ENCODE measurements around the gene AGRN. TPM values are rescaled to one million over a fixed set of nuclear protein-coding genes. Genes with fewer than 3 reads are reported as not detected.
A peak's percentile ranks its signal among the peaks of the same experiment; 100 is the strongest.
"Not testable (repeated sequence)": the region's sequence is repeated elsewhere in the genome, so short reads cannot be mapped to it uniquely, and the experiment has no call there.

The AGRN gene
- total RNA-seq, 2 donors from 2014 or later: 18.8 to 26.8 TPM

DNA sequence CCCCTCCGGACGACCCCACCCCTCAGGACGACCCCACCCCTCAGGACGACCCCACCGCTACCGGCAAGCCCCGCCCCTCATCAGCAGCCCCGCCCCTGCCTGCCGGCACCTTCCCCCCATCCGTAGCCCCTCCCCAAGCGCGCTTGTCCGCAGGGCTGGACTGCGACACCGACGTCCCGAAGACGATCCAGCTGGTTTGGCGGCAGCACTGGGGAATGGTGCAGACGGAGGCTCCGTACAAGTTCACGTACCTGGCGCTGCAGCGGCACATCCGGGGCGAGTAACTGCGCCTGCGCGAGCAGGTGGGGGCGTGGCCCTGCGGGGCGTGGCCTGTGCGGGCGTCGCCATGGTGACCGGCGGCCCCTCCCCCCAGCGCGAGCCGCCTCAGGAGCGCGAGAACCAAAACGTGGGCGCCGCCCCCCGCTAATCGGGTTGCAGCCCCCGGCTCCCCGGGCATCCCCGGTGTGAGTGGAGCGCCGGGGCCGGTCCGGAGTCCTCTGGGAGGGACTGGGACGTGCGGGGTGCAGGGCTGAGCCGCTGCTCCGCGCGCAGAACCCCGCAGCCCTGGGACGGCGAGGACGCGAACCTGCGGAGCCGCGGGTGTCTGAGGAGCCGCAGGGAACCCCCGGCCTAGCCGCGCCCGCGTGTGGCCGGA is 49.3 kb downstream of the AGRN start:
- DNase-seq (ENCODE audit: low spot score): peak; percentile 89
- intact Hi-C loops (cut with DNase I): no loop called here

DNA sequence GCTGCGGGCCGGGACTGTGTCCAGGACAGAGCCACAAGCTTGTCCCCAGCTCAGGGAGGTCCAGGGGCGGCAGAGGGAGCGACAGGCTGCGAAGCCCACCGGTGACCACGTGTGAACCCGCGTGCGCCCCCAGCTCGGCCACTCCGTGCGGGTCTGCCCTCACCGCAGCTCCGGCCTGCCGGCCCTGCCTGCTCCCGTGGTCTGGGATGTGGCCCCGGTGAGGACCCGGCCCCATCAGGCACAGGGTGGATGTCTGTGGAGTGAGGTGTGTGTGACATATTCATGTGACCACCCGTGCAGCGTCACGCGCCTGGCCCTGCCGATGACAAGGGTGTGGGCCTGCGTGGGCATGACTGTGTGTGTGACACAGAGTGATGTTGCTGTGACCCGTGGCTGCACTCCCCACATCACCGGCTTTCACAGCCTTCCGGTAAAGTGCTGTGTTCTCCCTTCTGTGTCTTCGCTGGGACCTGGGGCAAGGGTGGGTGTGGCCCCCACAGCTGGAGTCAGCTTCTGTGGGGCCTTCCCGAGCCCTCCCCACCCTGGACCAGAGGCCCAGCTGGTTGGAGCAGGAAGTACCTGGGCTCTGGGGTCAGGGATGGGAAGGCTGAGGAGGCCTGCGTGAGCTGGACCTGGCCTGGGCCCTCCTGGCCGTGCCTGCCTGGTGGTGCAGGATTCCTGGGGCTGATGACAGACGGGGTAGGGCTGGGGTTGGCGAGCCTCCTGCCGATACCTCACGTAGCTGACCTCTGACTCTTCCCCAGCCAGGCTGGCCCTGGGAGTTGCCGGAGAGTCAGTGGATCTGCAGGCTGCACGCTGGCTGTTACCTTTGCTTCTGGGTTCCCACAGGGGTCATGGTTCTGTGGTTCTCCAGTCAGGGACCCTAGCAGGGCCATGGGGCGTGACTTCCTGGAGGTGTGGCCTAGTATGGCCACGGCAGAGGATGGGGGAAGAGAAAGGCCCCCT is 50.1 kb downstream of the AGRN start:
- no peak for DNase-seq (ENCODE audit: low spot score)
- intact Hi-C loops (cut with DNase I): no loop called here

DNA sequence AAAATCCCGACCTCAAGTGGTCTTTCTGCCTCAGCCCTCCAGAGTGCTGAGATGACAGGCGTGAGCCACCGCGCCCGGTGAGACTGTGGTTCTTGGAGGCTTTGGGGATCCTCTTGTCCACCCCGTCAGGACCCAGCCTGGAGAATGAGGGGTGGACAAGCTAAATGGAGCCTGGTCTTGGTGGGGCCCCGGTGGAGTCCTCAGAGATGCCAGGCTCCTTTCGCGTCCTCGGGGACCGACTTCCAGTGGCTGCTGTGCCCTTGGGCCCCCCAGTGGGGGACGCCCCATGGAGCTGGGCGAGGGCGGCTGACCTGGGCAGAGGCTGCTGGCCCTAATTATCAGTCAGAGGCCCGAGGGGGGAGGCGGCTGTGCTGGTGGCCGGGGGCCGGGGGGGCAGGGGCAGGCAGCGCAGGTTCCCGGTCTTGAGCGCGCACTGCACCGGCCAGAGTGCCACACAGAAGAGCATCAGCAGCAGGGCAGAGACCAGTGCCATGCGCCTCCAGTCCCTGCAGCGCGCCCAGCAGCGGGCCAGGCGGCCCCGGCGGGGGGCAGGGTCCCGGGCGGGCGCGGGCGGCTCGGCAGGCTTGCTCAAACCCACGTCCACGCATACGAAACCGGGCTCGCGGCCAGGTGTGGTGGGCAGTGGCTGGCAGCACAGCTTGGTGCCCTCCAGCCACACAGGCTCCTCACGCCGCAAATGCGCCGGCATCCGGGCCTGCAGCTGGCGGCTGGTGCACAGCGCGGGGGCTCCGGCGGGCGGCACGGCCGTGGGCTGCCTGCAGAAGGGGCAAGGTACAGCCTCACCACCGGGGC is 51.8 kb downstream of the AGRN start:
- DNase-seq (ENCODE audit: low spot score): no peak
- intact Hi-C loops (cut with DNase I): no loop called here

DNA sequence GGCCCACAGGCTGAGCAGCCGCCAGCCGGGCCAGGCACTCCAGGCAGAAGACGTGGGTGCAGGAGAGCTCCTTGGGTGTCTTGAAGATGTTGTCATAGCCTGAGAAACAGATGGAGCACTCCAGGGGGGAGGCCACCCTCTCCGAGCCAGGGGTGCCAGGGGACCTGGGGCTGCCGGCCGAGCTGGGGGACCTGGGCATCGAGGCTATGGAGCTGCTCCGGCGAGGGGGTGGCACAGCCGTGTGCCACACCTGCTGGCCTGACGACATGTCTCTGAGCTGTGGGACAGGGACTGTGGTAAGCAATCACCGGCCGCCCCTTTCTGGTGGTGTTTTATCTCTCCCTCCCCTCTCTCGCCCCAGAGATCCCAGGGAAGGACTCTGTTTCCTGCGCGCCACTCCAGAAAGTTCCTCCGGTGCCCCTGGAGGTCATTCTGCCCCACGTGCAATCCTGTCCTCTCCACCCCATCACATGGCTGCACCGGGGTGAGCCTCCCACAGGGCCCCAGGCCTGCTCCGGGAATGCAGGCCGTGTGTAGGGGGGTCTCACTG is 52.5 kb downstream of the AGRN start:
- intact Hi-C loops (cut with DNase I): no loop called here
- no peak for DNase-seq (ENCODE audit: low spot score)

DNA sequence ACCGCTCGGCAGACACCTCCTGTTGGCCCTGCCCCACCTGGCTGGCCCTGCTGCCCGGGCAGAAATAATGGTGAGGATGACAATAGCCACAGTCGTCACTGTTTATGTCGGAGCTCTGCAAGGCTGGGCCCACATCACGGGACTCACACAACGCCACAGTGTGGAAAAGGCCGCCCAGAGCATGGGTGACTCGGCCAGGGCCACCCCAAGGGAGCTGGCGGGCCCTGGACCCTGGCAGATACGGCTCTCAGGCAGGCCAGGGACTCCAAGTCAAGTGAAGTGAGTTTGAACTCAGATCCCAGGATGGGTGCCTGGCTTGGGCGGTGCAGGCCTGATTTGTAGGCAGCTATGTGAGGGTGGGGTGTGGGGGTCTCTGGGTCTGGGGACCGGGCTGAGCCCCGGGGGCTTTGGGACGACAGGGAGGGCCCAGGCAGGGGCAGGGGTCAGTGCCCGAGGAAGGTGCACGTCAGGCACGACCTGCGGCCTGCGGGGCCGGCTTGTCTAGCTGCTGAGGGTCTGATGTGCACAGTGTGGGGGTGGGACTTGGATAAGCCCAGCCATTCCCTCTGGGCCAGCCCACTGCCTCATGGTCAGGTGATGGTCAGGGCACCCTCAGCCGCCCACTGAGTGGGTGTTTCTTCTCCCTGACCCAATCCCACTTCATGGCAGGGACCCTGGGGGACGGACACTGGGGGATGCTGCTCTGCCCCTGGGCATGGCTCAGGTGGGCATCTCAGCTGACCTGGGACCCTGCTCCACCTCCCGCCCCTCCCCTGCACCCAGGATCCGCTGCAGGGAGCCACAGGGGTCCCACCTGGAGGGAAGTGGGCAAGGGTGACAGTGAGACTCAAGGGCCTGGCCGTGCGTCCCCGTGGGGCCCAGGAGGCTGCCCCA is 53.2 kb downstream of the AGRN start:
- intact Hi-C loops (cut with DNase I): no loop called here

DNA sequence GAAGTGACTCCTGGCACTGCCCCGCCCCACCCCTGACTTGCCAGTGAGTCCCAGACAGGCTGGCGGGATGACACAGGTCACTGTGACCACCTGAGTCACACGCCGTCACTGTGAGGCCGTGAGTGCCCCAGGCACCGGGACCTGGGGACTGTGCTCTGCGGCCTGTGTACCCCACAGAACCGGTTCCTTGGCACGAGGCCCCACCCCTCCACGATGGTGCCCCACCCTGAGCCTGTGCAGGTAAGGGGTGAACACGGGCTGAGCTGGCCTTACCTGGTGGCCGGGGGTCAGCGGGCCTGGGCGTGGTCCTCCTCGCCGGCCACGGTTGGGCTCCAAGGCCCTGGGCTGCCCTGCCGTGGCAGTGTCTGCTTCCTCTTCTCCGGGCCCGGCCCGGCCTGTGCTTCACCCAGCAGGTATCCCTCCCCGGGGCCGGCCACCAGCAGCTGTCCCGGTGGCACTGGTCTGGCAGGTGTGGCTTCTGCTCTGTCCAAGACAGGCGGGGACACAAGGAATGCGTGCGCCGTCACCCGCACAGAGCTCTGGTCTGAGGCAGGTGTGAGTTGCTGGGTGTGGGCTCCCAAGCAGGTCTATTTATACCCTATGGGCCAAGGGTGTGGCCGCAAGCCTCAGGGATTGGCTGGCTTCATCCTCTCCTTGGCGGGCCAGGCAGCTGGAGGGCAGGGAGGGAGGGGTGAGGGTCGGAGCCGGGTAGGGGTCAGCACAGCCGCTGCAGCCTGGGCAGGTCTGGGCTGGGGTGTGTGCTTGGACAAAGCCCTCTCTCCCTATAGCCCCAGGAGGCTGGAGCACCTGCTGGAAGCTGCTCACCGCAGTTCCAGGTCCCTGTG is 54.0 kb downstream of the AGRN start, which contains the start of gene RNF223:
TSS of gene RNF223 (minus strand) at position 564 of the 845 bp plus-strand sequence. CDS start 1,740 bp downstream, outside the sequence.
- no peak for DNase-seq (ENCODE audit: low spot score)
- intact Hi-C loops (cut with DNase I): no loop called here

More for the DNA sequence above, 53.2 kb downstream of the AGRN start:
- DNase-seq (ENCODE audit: low spot score): no peak

DNA sequence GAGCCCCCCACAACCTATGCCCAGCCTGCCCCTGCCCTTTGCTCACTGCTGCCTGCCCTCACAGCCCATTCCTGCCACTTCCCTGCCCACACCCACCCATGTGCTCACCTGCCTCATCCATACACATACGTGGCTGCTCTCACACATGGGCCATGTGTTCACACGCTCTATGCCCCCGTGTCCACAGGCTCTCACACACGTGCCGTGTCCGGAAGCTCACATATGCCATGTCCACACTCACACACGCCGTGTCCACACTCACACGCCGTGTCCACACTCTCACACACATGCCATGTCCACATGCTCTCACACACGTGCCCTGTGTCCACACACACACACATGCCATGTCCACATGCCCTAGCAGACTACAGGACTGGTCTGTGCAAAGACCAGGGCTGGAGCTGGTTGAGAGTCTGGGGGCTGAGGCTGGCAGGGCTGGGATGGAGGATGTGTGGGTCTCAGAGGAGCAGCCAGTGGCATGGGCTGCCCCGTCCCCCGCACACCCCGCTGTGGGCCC is 54.8 kb downstream of the AGRN start:
- no peak for DNase-seq (ENCODE audit: low spot score)
- intact Hi-C loops (cut with DNase I): no loop called here

DNA sequence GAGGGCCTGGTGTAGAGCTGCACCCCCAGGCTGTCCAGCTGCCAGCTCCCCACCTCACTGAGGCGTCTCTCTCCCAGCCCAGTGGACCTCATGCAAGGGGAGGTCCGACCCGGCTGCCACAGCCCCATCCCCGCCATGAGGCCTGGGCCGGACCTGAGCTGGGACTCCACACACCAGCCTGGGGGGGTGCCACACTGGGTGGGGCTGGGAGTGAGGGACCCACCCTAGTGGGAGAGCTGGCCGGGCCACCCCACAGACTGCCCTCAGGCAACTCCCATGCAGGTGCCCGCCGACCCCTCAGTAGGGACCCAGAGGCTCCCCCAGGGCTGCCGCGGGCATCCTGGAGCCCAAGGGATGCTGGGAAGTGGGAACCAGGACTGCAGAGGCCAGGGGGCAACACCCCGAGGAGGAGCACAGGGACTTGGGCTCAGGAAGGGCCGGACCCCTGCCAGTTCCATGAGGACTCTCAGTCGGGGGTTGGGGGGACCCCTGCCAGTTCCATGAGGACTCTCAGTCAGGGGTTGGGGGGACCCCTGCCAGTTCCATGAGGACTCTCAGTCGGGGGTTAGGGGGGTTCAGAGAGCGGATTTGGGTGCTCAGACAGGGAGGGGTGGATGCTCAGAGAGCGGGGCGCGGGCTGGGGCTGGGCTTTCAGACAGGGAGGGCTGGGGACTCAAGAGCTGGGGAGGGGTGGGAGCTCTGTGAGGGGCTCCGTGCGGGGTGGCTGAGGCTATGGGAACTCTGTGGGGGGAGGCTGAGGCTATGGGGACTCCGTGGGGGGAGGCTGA is 55.4 kb downstream of the AGRN start:
- DNase-seq (ENCODE audit: low spot score): no peak
- intact Hi-C loops (cut with DNase I): no loop called here

DNA sequence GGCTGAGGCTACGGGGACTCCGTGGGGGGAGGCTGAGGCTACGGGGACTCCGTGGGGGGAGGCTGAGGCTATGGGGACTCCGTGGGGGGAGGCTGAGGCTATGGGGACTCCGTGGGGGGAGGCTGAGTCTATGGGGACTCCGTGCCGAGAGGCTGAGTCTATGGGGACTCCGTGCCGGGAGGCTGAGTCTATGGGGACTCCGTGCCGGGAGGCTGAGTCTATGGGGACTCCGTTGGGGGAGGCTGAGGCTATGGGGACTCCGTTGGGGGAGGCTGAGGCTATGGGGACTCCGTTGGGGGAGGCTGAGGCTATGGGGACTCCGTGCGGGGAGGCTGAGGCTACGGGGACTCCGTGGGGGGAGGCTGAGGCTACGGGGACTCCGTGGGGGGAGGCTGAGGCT is 57.5 kb downstream of the AGRN start:
- intact Hi-C loops (cut with DNase I): not testable (repeated sequence)
- DNase-seq (ENCODE audit: low spot score): peak; percentile 59

DNA sequence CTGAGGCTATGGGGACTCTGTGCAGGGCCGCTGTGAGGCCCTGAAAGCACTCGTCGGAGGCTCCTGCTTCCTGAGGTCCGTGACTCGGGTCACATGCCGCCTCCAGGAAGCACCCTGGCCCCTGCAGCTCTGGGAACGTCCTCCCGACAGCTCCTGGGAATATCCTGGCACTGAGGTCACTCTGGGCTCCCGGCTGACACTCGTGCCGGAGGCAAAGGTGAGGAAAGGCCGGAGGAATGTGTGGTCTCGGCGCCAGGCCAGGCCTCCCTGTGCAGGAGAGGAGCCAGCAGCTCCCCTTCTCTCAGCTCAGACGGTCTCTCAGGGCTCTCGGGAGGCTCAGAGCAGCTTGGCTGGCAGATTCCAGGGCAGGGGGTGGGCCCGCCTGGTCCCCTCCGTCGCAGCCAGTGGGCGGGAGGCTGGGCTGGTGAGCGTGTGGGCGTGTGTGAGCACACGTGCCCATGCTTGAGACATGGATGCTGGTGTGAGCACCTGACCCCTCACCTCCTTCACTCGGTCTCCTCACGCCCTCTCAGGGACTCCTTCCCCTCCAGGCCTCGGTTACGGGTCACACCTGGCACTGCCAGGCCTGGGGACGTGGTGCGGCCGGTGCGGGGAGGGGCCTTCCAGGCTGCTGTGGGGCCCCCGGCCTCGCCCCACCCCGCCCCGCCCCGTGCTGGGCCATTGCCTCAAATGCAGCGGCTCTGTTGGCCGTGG is 59.6 kb downstream of the AGRN start:
- DNase-seq (ENCODE audit: low spot score): peak; percentile 85
- intact Hi-C loops (cut with DNase I): loop anchor here in 1 of 2 donors (5.0 kb wide), 1 partner anchor 1093 kb away; no protein-coding TSS in a partner anchor

DNA sequence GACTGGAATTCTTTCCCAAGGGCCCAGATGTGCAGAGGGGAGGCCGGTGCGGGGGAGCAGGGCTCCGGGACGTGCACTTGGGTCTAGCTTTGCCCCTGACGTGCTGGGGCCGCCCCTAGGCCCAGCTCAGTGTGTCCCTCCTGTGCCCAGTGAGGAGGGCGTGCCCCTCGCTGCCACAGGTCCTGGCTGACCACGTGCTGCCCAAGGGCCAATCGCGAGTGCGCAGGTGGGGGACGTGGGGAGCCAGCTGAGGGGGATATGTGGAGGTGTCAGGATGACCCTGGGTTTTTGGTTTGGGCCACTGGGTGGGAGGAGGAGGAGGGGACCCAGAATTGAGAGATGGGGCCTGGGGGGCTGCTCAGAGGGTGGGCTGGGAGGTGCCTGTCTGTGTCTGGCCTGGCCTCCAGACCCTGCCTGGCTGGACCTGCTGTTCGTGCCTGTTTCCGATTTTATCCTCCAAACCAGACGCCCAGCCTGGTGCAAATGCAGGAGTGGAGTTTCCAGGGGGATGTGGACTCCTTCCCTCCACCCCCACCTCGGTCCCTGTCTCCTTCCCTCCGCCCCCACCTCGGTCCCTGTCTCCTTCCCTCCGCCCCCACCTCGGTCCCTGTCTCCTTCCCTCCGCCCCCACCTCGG is 60.3 kb downstream of the AGRN start:
- peak; percentile 80 for DNase-seq (ENCODE audit: low spot score)
- intact Hi-C loops (cut with DNase I): loop anchor here in 1 of 2 donors (5.0 kb wide), 1 partner anchor 1092 kb away; no protein-coding TSS in a partner anchor

DNA sequence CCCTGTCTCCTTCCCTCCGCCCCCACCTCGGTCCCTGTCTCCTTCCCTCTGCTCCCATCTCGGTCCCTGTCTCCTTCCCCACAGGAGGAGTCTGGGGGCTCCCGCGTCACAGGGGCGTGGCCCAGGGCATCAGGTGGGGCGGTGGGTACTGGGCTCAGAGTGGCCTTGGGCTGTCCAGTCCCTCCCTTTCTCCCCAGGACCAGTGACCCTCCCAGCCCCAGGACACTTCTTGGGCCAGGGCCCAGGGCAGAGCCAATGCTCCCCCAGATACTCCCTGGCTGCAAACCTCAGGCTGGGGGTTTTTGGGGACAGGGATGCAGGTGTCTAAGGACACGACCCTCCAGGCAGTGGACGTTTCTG is 61.0 kb downstream of the AGRN start:
- intact Hi-C loops (cut with DNase I): loop anchor here in 1 of 2 donors (5.0 kb wide), 1 partner anchor 1091 kb away; no protein-coding TSS in a partner anchor
- peak; percentile 75 for DNase-seq (ENCODE audit: low spot score)

DNA sequence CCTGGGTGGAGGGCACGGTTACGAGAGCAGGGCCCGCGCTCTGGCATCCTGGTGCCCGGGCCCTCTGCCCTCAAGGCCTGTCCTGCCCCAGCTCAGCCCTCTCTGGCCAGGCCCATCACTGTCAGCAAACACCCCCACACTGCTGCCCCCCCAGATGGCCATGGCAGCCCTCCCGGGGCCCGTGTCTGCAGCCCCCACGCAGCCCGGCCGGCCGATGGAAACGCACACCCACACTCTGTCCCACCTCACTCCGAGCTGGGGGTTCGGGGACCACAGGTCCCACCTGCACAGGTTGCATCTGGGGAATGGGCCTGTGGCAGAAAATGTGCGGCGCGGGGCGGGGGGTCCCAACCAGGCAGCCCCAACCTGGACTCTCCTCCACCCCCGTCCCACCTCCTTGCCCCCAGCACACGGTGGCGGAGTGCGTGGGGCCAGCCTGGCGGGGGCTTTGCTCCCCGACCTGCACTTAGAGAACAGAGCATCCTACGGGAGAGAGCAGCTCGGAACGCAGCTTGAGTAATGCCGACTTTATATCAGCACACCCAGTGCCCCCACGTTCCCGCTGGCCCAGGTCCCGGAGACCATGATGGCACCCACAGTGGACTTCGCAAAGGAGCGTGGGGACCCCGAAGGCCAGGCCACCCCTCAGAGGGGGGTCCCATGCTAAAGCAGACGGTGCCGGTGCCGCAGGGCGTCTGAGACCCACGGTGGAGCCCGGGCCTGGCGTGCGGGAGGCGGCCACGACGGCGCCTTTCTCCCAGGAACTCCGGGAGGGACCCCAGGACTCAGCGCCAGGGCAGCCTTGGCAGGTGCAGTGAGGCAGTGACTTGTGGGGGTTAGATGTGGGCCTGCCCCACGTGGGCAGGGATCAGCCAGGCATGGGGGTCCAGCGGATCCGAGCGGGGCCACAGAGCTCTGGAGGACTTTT is 61.7 kb downstream of the AGRN start:
- intact Hi-C loops (cut with DNase I): loop anchor here in 1 of 2 donors (5.0 kb wide), 1 partner anchor 1091 kb away; no protein-coding TSS in a partner anchor
- peak; percentile 81 for DNase-seq (ENCODE audit: low spot score)

DNA sequence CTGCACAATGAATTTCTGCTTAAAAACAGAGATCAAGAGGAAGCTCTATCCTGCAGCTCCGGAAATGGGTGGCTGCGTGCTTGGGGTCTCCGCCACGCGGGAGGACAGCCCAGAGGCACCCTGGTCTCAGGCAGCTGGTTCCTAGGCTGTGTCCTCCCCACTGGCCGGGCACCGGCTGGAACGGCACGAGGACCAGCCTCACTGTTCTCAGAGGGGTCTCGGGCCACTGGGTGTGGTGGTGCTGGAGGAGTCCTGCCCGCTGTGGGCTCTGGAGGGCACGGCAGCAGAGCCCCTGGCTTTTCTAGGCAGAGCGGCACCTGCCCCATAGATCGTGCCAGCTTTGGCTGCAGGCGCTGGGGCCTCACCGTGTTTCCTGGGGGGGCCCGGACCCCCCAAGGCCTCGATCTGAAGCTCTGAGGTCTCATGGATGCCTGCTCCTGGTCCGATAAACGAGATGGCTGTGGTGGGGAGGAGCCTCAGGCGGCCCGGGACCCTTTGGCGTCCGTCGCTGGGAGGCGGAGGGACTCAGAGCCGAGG is 62.4 kb downstream of the AGRN start:
- peak; percentile 61 for DNase-seq (ENCODE audit: low spot score)
- intact Hi-C loops (cut with DNase I): loop anchor here in 1 of 2 donors (5.0 kb wide), 1 partner anchor 1090 kb away; no protein-coding TSS in a partner anchor

Measured in posterior vena cava (tissue), 2 donors.